OCI-LY1 (cell line): ENCODE results near the gene CDK5RAP3.

Experiments used
- H2AFZ ChIP-seq: fragments of 200-600 bp; sonication (generic), shearing (Covaris generic); 2 replicates; pipeline ENCODE4 v1.6.0; 2014; ENCODE audit warnings: antibody characterized with exemption, mild to moderate bottlenecking, low read length
- H3F3A ChIP-seq: fragments of 200-600 bp; sonication (generic), shearing (Covaris generic); 2 replicates; pipeline ENCODE4 v1.6.0; 2014; ENCODE audit warnings: mild to moderate bottlenecking, antibody characterized with exemption, low read length, moderate library complexity; ENCODE audit not compliant: insufficient read depth
- H3K27ac ChIP-seq: fragments of 200-600 bp; sonication (generic); 2 replicates; pipeline ENCODE4 v1.5.1; 2014; ENCODE audit warnings: low read length, mixed run types, mild to moderate bottlenecking, low read depth; ENCODE audit not compliant: poor library complexity, severe bottlenecking
- H3K27me3 ChIP-seq: fragments of 200-600 bp; sonication (generic); 2 replicates; pipeline ENCODE4 v1.6.0; 2014; ENCODE audit warnings: antibody characterized with exemption, mild to moderate bottlenecking, low read length, moderate library complexity; ENCODE audit not compliant: insufficient read depth
- H3K36me3 ChIP-seq: fragments of 200-600 bp; sonication (generic); 2 replicates; pipeline ENCODE4 v1.6.1; 2014; ENCODE audit warnings: mild to moderate bottlenecking, antibody characterized with exemption, low read length, moderate library complexity, mixed read lengths; ENCODE audit not compliant: insufficient read depth
- H3K4me1 ChIP-seq: fragments of 200-600 bp; sonication (generic); 2 replicates; pipeline ENCODE4 v1.5.1; 2014; ENCODE audit warnings: mild to moderate bottlenecking, low read length, moderate library complexity; ENCODE audit not compliant: insufficient read depth, severe bottlenecking
- H3K4me2 ChIP-seq: fragments of 200-600 bp; sonication (generic), shearing (Covaris generic); 2 replicates; pipeline ENCODE4 v1.6.1; 2014; ENCODE audit warnings: low read length
- H3K4me3 ChIP-seq: fragments of 200-600 bp; sonication (generic); 2 replicates; pipeline ENCODE4 v1.5.1; 2014; ENCODE audit warnings: low read length, low read depth, mild to moderate bottlenecking, mixed read lengths; ENCODE audit not compliant: poor library complexity, severe bottlenecking
- H3K79me2 ChIP-seq: fragments of 200-600 bp; shearing (Covaris generic); 2 replicates; pipeline ENCODE4 v1.6.1; 2016; ENCODE audit warnings: mixed run types, low read length, mixed read lengths; ENCODE audit not compliant: insufficient read depth
- H3K9ac ChIP-seq: fragments of 200-600 bp; sonication (generic), shearing (Covaris generic); 2 replicates; pipeline ENCODE4 v1.6.1; 2014; ENCODE audit warnings: mild to moderate bottlenecking, low read length, mixed read lengths
- H3K9me2 ChIP-seq: fragments of 200-600 bp; sonication (generic), shearing (Covaris generic); 2 replicates; pipeline ENCODE4 v1.6.1; 2014; ENCODE audit warnings: low read depth, mild to moderate bottlenecking, low read length, mixed read lengths
- H3K9me3 ChIP-seq: fragments of 200-600 bp; shearing (Covaris generic); 2 replicates; pipeline ENCODE4 v1.6.1; 2014; ENCODE audit warnings: low read length, mixed read lengths
- H4K20me1 ChIP-seq: fragments of 200-600 bp; sonication (generic), shearing (Covaris generic); 2 replicates; pipeline ENCODE4 v1.6.0; 2016; ENCODE audit warnings: mild to moderate bottlenecking, low read length; ENCODE audit not compliant: insufficient read depth
- CTCF ChIP-seq: fragments of 200-600 bp; sonication (generic), shearing (Covaris generic); IDR thresholded peaks from 2 replicates; pipeline ENCODE4 v1.5.1; 2017; ENCODE audit warnings: mild to moderate bottlenecking, antibody characterized with exemption, low read length, moderate library complexity, mixed read lengths
- EZH2 ChIP-seq: fragments of 200-600 bp; sonication (generic), shearing (Covaris generic); IDR thresholded peaks from 2 replicates; pipeline ENCODE4 v1.8.0; 2017; ENCODE audit warnings: borderline replicate concordance, mixed run types, mild to moderate bottlenecking, antibody characterized with exemption, low read length, moderate library complexity, mixed read lengths

CDK5RAP3 gene

GRCh38 chr17:47970725-47971499 is at the start of gene CDK5RAP3:
CDK5RAP3 (plus strand) TSS chr17:47971113; CDS start chr17:47971147, 34 bp downstream.
- H3K9ac ChIP-seq: peak within 1 kb of the TSS; percentile 69
- no peaks in the 10 kb centered on the region for H4K20me1 ChIP-seq
- peaks cover 25% of the 10 kb centered on the region; the same call in 1 of the 2 replicates for H3K36me3 ChIP-seq
- H3F3A ChIP-seq: no peaks in the 10 kb centered on the region
- H3K9me3 ChIP-seq: no peaks in the 10 kb centered on the region
- peaks cover 23% of the 10 kb centered on the region for H3K4me1 ChIP-seq
- H3K4me2 ChIP-seq: peak within 1 kb of the TSS; percentile 83
- TF ChIP-seq CTCF (peak; percentile 93), EZH2 (no peak)
- H3K27me3 ChIP-seq: no peaks in the 10 kb centered on the region
- H3K27ac ChIP-seq: peak within 1 kb of the TSS; percentile 6
- H3K79me2 ChIP-seq: no peaks in the 10 kb centered on the region
- H3K4me3 ChIP-seq: peak within 1 kb of the TSS; percentile 71
- H2AFZ ChIP-seq: peak within 1 kb of the TSS; percentile 87
- H3K9me2 ChIP-seq: no peaks in the 10 kb centered on the region

- no peak overlapping the region for H3K9ac ChIP-seq
- H3K27ac ChIP-seq: no peak overlapping the region
- no peaks in the 10 kb centered on the region for H3K9me2 ChIP-seq
- H3K9me3 ChIP-seq: no peaks in the 10 kb centered on the region
- no peak for TF ChIP-seq EZH2
- TF ChIP-seq CTCF: no peak
- H3K27me3 ChIP-seq: no peaks in the 10 kb centered on the region
- H3K79me2 ChIP-seq: no peaks in the 10 kb centered on the region
- no peak overlapping the region for H3K4me2 ChIP-seq
- peaks cover 43% of the 10 kb centered on the region; the same call in 1 of the 2 replicates for H3K36me3 ChIP-seq
- no peak overlapping the region for H3K4me3 ChIP-seq
- H3K4me1 ChIP-seq: no peaks in the 10 kb centered on the region
- no peaks in the 10 kb centered on the region for H3F3A ChIP-seq
- no peaks in the 10 kb centered on the region for H4K20me1 ChIP-seq
- no peak overlapping the region for H2AFZ ChIP-seq
These were observed 45.9 kb upstream of the CDK5RAP3 start for GRCh38 chr17:47924785-47925677.

- no peak overlapping the region for H3K27ac ChIP-seq
- no peaks in the 10 kb centered on the region for H3K9me2 ChIP-seq
- H3K27me3 ChIP-seq: no peaks in the 10 kb centered on the region
- no peaks in the 10 kb centered on the region for H3K4me1 ChIP-seq
- peaks cover 43% of the 10 kb centered on the region; the same call in 1 of the 2 replicates for H3K36me3 ChIP-seq
- H3K4me3 ChIP-seq: no peak overlapping the region
- no peaks in the 10 kb centered on the region for H3K9me3 ChIP-seq
- H4K20me1 ChIP-seq: no peaks in the 10 kb centered on the region
- no peaks in the 10 kb centered on the region for H3F3A ChIP-seq
- no peak overlapping the region for H2AFZ ChIP-seq
- no peaks in the 10 kb centered on the region for H3K79me2 ChIP-seq
- H3K9ac ChIP-seq: no peak overlapping the region
- TF ChIP-seq EZH2 (no peak), CTCF (no peak)
- H3K4me2 ChIP-seq: no peak overlapping the region
These were observed 45.3 kb upstream of the CDK5RAP3 start for GRCh38 chr17:47925678-47925988.
